Retinal pigment epithelial cell (primary cell): ENCODE data around the gene RUNX3.

Source experiments
- DNase-seq: peaks from one replicate; pipeline ENCODE4 v3.0.0-alpha.2; 2010; ENCODE audit warnings: low read depth
- H3K4me3 ChIP-seq: 2 replicates; pipeline ENCODE4 v1.5.1; 2011; ENCODE audit warnings: mild to moderate bottlenecking, low read length, control low read depth, moderate library complexity
- CTCF ChIP-seq: conservative IDR thresholded peaks from 2 replicates; pipeline ENCODE4 v1.5.1; 2011; ENCODE audit warnings: low read depth, low read length, control low read depth, inconsistent platforms

The RUNX3 gene

GRCh38 chr1:24935615-24936484 is 5.8 kb upstream of the RUNX3 start:
- no peak overlapping the region for H3K4me3 ChIP-seq
- no peak for TF ChIP-seq CTCF
- DNase-seq = no peak

GRCh38 chr1:24935196-24935526 is 5.1 kb upstream of the RUNX3 start:
- no peak for TF ChIP-seq CTCF
- no peak overlapping the region for H3K4me3 ChIP-seq
- DNase-seq = no peak

- H3K4me3 ChIP-seq = no peak overlapping the region
- peak; percentile 2 for TF ChIP-seq CTCF
- DNase-seq = no peak
Observed at GRCh38 chr1:24934310-24935195, 4.5 kb upstream of the RUNX3 start.

GRCh38 chr1:24933468-24933867 is 3.4 kb upstream of the RUNX3 start:
- H3K4me3 ChIP-seq = no peak overlapping the region
- DNase-seq = no peak
- no peak for TF ChIP-seq CTCF

- H3K4me3 ChIP-seq = no peak overlapping the region
- no peak for DNase-seq
- TF ChIP-seq CTCF = no peak
Observed at GRCh38 chr1:24932725-24933294, 2.7 kb upstream of the RUNX3 start.

- DNase-seq = no peak
- TF ChIP-seq CTCF = peak; percentile 49
- no peak overlapping the region for H3K4me3 ChIP-seq
Observed at GRCh38 chr1:24932284-24932683, 2.2 kb upstream of the RUNX3 start.
